MM.1S (cell line): ENCODE results near the gene RPS2.

Source experiments
- DNase-seq: peaks from one replicate; pipeline ENCODE4 v3.0.0-alpha.2; 2015
- H2AFZ ChIP-seq: fragments of 300-600 bp; sonication (generic); 2 replicates; pipeline ENCODE4 v1.6.0; 2016; ENCODE audit warnings: antibody characterized with exemption, low read length
- H3F3A ChIP-seq: fragments of 300-600 bp; sonication (generic); 2 replicates; pipeline ENCODE4 v1.6.1; 2016; ENCODE audit warnings: mild to moderate bottlenecking, antibody characterized with exemption, low read length, moderate library complexity, mixed read lengths; ENCODE audit not compliant: insufficient read depth
- H3K27ac ChIP-seq: fragments of 300-600 bp; sonication (generic); 2 replicates; pipeline ENCODE4 v1.5.1; 2016; ENCODE audit warnings: mild to moderate bottlenecking, low read length
- H3K27me3 ChIP-seq: fragments of 300-600 bp; sonication (generic); replicated peaks from 2 replicates; pipeline ENCODE4 v1.6.0; 2016; ENCODE audit warnings: low read length; ENCODE audit not compliant: insufficient read depth
- H3K36me3 ChIP-seq: fragments of 300-600 bp; sonication (generic); replicated peaks from 2 replicates; pipeline ENCODE4 v1.6.1; 2016; ENCODE audit warnings: mild to moderate bottlenecking, low read length, mixed read lengths; ENCODE audit not compliant: insufficient read depth
- H3K4me1 ChIP-seq: fragments of 300-600 bp; sonication (generic); 2 replicates; pipeline ENCODE4 v1.6.1; 2016; ENCODE audit warnings: low read length, mixed read lengths
- H3K4me2 ChIP-seq: fragments of 300-600 bp; sonication (generic); 2 replicates; pipeline ENCODE4 v1.6.0; 2016; ENCODE audit warnings: low read depth, low read length
- H3K4me3 ChIP-seq: fragments of 300-600 bp; sonication (generic); 2 replicates; pipeline ENCODE4 v1.5.1; 2016; ENCODE audit warnings: low read length, mixed read lengths
- H3K79me2 ChIP-seq: fragments of 300-600 bp; sonication (generic); 2 replicates; pipeline ENCODE4 v1.6.1; 2016; ENCODE audit warnings: mixed run types, low read length, mixed read lengths
- H3K9ac ChIP-seq: fragments of 300-600 bp; sonication (generic); 2 replicates; pipeline ENCODE4 v1.6.1; 2016; ENCODE audit warnings: low read length, mixed read lengths
- H3K9me2 ChIP-seq: fragments of 300-600 bp; sonication (generic); replicated peaks from 2 replicates; pipeline ENCODE4 v1.6.1; 2016; ENCODE audit warnings: mild to moderate bottlenecking, low read length, mixed read lengths; ENCODE audit not compliant: insufficient read depth
- H3K9me3 ChIP-seq: fragments of 300-600 bp; sonication (generic); replicated peaks from 2 replicates; pipeline ENCODE4 v1.6.1; 2016; ENCODE audit warnings: mild to moderate bottlenecking, low read length, mixed read lengths; ENCODE audit not compliant: insufficient read depth
- H4K20me1 ChIP-seq: fragments of 300-600 bp; sonication (generic); 2 replicates; pipeline ENCODE4 v1.6.1; 2016; ENCODE audit warnings: mild to moderate bottlenecking, low read length, moderate library complexity, mixed read lengths; ENCODE audit not compliant: insufficient read depth
- CTCF ChIP-seq: fragments of 300-600 bp; sonication (generic); IDR thresholded peaks from 2 replicates; pipeline ENCODE4 v1.5.1; 2016; ENCODE audit warnings: antibody characterized with exemption, low read length, mixed read lengths
- EZH2 ChIP-seq: fragments of 300-600 bp; sonication (generic); optimal IDR thresholded peaks from 2 replicates; pipeline ENCODE3; 2017; ENCODE audit warnings: low read depth, mild to moderate bottlenecking, antibody characterized with exemption, low read length, mixed read lengths
- EZH2phosphoT487 ChIP-seq: fragments of 300-600 bp; sonication (generic); IDR thresholded peaks from 2 replicates; pipeline ENCODE4 v1.6.1; 2018; ENCODE audit warnings: antibody characterized with exemption, low read length

Gene RPS2

GRCh38 chr16:1975432-1976215 lies 11.0 kb upstream of the RPS2 start:
- H2AFZ ChIP-seq, result no peak overlapping the region
- H3K27ac ChIP-seq, result no peak overlapping the region
- 0 out of 2 replicates have a peak, but pooled peaks cover 3% of the 10 kb centered on the region for H3K4me1 ChIP-seq
- no peak overlapping the region for H3K4me3 ChIP-seq
- H3K79me2 ChIP-seq, result peaks cover 23% of the 10 kb centered on the region
- no peak overlapping the region for H3K9ac ChIP-seq
- no peak for DNase-seq
- peaks cover 9% of the 10 kb centered on the region for H3K27me3 ChIP-seq
- TF ChIP-seq EZH2phosphoT487, result no peak
- TF ChIP-seq EZH2, result no peak
- no peak for TF ChIP-seq CTCF
- no peaks in the 10 kb centered on the region for H4K20me1 ChIP-seq
- H3K36me3 ChIP-seq, result no peaks in the 10 kb centered on the region
- no peaks in the 10 kb centered on the region for H3K9me3 ChIP-seq
- no peaks in the 10 kb centered on the region for H3K9me2 ChIP-seq
- H3K4me2 ChIP-seq, result no peak overlapping the region
- peaks cover 4% of the 10 kb centered on the region; the same call in 1 of the 2 replicates for H3F3A ChIP-seq

- Histone ChIP-seq H2AFZ (no peak overlapping the region), H3K27ac (no peak overlapping the region), H3K9me3 (no peaks in the 10 kb centered on the region), H4K20me1 (no peaks in the 10 kb centered on the region), H3K4me2 (no peak overlapping the region), H3K79me2 (peaks cover 23% of the 10 kb centered on the region), H3F3A (peaks cover 4% of the 10 kb centered on the region; the same call in 1 of the 2 replicates), H3K9ac (no peak overlapping the region), H3K4me3 (no peak overlapping the region), H3K9me2 (no peaks in the 10 kb centered on the region), H3K27me3 (no peaks in the 10 kb centered on the region), H3K36me3 (no peaks in the 10 kb centered on the region), H3K4me1 (0 out of 2 replicates have a peak, but pooled peaks cover 3% of the 10 kb centered on the region)
- TF ChIP-seq EZH2phosphoT487 (no peak), CTCF (no peak), EZH2 (no peak)
- DNase-seq, result no peak
Observed at GRCh38 chr16:1974157-1975070, 9.8 kb upstream of the RPS2 start.

- H4K20me1 ChIP-seq, result no peaks in the 10 kb centered on the region
- H3K4me2 ChIP-seq, result peak overlapping the region; percentile 89; the same call in 1 of the 2 replicates
- no peaks in the 10 kb centered on the region for H3K27me3 ChIP-seq
- H3K36me3 ChIP-seq, result no peaks in the 10 kb centered on the region
- H3K9me2 ChIP-seq, result no peaks in the 10 kb centered on the region
- H3K4me3 ChIP-seq, result no peak overlapping the region
- peaks cover 4% of the 10 kb centered on the region; the same call in 1 of the 2 replicates for H3F3A ChIP-seq
- H3K9me3 ChIP-seq, result no peaks in the 10 kb centered on the region
- no peak overlapping the region for H3K9ac ChIP-seq
- DNase-seq, result no peak
- no peak for TF ChIP-seq EZH2phosphoT487
- TF ChIP-seq EZH2, result no peak
- no peak for TF ChIP-seq CTCF
- no peak overlapping the region for H2AFZ ChIP-seq
- H3K79me2 ChIP-seq, result peaks cover 23% of the 10 kb centered on the region
- 0 out of 2 replicates have a peak, but pooled peaks cover 3% of the 10 kb centered on the region for H3K4me1 ChIP-seq
- H3K27ac ChIP-seq, result no peak overlapping the region
Observed at GRCh38 chr16:1973461-1974156, 9.0 kb upstream of the RPS2 start.
